Fibroblast of villous mesenchyme (primary cell): ENCODE measurements around the gene SAFB. TPM values are rescaled to one million over a fixed set of nuclear protein-coding genes. Genes with fewer than 3 reads are reported as not detected.

Experiments
- DNase-seq: peaks from one replicate; pipeline ENCODE4 v3.0.0-alpha.2; 2010; ENCODE audit warnings: low read depth
- H3K4me3 ChIP-seq: 2 replicates; pipeline ENCODE4 v1.5.1; 2011; ENCODE audit warnings: low read depth, mild to moderate bottlenecking, low read length
- small RNA-seq: library from RNA; depleted of rRNA; stranded (forward); fragments of <200 nt; gene quantifications from one replicate; pipeline ENCODE3, GENCODE V24; 2012
- total RNA-seq: library from RNA; depleted of rRNA; stranded (reverse); fragments of >200 nt; gene quantifications from 2 replicates; pipeline ENCODE4 v1.2.3, GENCODE V29; 2012
- TF ChIP-seq, protein P1 (sequence below): IDR thresholded peaks from 2 replicates; pipeline ENCODE4 v1.5.1; 2012; ENCODE audit warnings: low read depth, mild to moderate bottlenecking, low read length; ENCODE audit not compliant: insufficient read depth

The SAFB gene
- total RNA-seq, 1 donor, result 40.6 TPM

DNA sequence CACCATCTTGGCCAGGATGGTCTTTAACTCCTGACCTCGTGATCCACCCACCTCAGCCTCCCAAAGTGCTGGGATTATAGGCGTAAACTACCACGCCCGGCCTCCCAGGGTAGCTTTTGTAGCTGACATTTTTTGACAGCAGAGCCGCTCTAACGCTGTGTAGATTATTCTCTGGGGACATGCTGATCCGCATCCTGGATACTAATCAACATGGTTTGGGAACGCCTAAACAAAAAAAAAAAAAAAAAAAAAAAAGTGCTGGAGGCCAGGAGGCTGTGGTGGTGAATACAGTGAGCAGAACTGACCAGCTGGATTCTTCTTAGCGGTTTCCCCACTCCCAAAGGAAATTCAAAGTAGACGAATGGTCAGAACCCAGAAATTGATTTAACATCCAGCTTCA is 91.9 kb downstream of the SAFB start:
- TF ChIP-seq, protein P1, sequence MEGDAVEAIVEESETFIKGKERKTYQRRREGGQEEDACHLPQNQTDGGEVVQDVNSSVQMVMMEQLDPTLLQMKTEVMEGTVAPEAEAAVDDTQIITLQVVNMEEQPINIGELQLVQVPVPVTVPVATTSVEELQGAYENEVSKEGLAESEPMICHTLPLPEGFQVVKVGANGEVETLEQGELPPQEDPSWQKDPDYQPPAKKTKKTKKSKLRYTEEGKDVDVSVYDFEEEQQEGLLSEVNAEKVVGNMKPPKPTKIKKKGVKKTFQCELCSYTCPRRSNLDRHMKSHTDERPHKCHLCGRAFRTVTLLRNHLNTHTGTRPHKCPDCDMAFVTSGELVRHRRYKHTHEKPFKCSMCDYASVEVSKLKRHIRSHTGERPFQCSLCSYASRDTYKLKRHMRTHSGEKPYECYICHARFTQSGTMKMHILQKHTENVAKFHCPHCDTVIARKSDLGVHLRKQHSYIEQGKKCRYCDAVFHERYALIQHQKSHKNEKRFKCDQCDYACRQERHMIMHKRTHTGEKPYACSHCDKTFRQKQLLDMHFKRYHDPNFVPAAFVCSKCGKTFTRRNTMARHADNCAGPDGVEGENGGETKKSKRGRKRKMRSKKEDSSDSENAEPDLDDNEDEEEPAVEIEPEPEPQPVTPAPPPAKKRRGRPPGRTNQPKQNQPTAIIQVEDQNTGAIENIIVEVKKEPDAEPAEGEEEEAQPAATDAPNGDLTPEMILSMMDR, result no peak
- no peak overlapping the region for H3K4me3 ChIP-seq
- DNase-seq, result no peak

DNA sequence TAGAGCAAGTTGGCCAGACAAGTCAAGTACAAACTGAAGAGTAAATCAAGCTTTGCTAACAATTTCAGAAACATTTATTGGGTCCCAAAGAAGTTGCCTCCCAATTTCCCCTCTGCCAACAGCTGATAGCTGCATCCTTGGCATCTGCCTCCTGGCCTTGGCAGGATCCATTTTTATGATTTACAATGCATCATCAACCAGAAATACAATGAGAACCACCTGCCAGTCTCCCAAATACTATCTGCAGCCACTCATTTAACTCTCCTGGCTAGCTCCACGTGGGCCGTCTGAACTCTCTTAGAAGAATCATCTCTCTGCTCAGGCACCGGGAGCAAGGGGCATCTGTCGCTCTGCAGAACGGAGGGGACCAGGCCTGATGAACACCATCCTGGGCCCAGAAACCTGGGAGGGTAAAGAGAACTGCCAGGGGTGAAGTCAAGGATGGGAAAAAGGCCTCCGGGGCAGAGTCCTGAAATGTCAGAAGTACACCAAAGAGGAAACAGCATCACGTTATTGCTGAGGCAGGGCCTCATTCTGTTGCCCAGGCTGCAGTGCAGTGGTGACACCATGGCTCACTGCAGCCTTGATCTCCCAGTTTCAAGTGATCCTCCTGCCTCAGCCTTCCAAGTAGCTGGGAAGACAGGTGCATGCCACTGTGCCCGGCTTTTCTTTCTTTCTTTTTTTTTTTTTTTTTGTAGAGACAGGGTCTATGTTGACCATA is 94.5 kb downstream of the SAFB start:
- TF ChIP-seq, protein P1, result no peak
- DNase-seq, result no peak
- H3K4me3 ChIP-seq, result peak overlapping the region; percentile 88

Small RNA genes lying within 50 kb of the gene (small RNA-seq; reads per million reads assigned to genes)
- not detected for gene SNRPEP4

Other genes starting within 250 kb of the SAFB start
- gene ZNRF4, start 167.7 kb upstream of the SAFB start, total RNA-seq, result not detected in 2 replicates
- gene TINCR, start 55.1 kb upstream of the SAFB start, total RNA-seq, result not detected in 2 replicates
- gene SAFB2, start 307 bp upstream of the SAFB start, total RNA-seq, result 30.6 and 39.7 TPM in 2 replicates
- gene MICOS13, start 57.4 kb downstream of the SAFB start, total RNA-seq, result 21.2 and 31.9 TPM in 2 replicates
- gene HSD11B1L, start 57.9 kb downstream of the SAFB start, total RNA-seq, result 6.5 and 9.0 TPM in 2 replicates
- gene RPL36, start 67.2 kb downstream of the SAFB start, total RNA-seq, result 257 and 261 TPM in 2 replicates
- gene LONP1, start 97.1 kb downstream of the SAFB start, total RNA-seq, result 65.2 and 116 TPM in 2 replicates
- not detected in 2 replicates for gene CATSPERD, start 97.6 kb downstream of the SAFB start, total RNA-seq
- gene PRR22, start 161.7 kb downstream of the SAFB start, total RNA-seq, result under 0.01 and 0.32 TPM in 2 replicates
- 15.8 and 19.9 TPM in 2 replicates for gene DUS3L, start 168.1 kb downstream of the SAFB start, total RNA-seq
- 0.32 TPM in 1 of 2 replicates, not detected in the other for gene NRTN, start 182.0 kb downstream of the SAFB start, total RNA-seq
- gene FUT6, start 216.6 kb downstream of the SAFB start, total RNA-seq, result not detected in 2 replicates
- gene FUT3, start 228.4 kb downstream of the SAFB start, total RNA-seq, result under 0.01 TPM in 1 of 2 replicates, not detected in the other
- not detected in 2 replicates for gene FUT5, start 247.5 kb downstream of the SAFB start, total RNA-seq